ENCODE measurements around the gene LYRM7. TPM values are rescaled to one million over a fixed set of nuclear protein-coding genes. Genes with fewer than 3 reads are reported as not detected.
"Not testable (repeated sequence)": the region's sequence is repeated elsewhere in the genome, so short reads cannot be mapped to it uniquely, and the experiment has no call there.

The LYRM7 gene
- total RNA-seq, 1 experiment from 2014 or later: 12.1 TPM

- BruUV-seq (replicated peaks): no TSS peak
- in situ Hi-C loops (cut with HindIII; ENCODE audit: low pct_unique_long_range_greater_than_20kb, low sequenced_read_pairs): no loop called here
- H3K36me3 ChIP-seq (ENCODE audit: control insufficient read depth, insufficient read depth, low read length): no peaks in the 10 kb centered on the region; the same call in 1 of the 2 replicates
- H3K4me3 ChIP-seq (ENCODE audit: low read depth in 2 of 2, low read length in 2 of 2): no peak overlapping the region
- no peaks in the 10 kb centered on the region for H3K27me3 ChIP-seq (ENCODE audit: control insufficient read depth, insufficient read depth, low read length)
- POLR2A ChIA-PET: no interaction called here
- CTCF ChIA-PET: no interaction called here
- H3K9me3 ChIP-seq (ENCODE audit: control insufficient read depth, insufficient read depth, low read depth, low read length): no peaks in the 10 kb centered on the region
- no peak overlapping the region; the same call in 1 of the 2 replicates for H3K27ac ChIP-seq (ENCODE audit: low read length)
- intact Hi-C loops (cut with micrococcal nuclease; ENCODE audit: unreplicated experiment): no loop called here
- DNase-seq (ENCODE audit: low read depth, low spot score): peak; percentile 68
- ATAC-seq: no peak; the same call in 1 of the 2 replicates
- no peaks in the 10 kb centered on the region for H3K4me1 ChIP-seq (ENCODE audit: control insufficient read depth, insufficient read depth, low read length)
- TF ChIP-seq POLR2AphosphoS5 (IDR thresholded peaks at IDR 0.05; ENCODE audit: low read depth, low read length): no peak
These were observed 16.0 kb downstream of the LYRM7 start for GRCh38 chr5:131186561-131187256.

- ATAC-seq (no peak), DNase-seq (ENCODE audit: low read depth, low spot score) (no peak)
- CTCF ChIA-PET: no interaction called here
- in situ Hi-C loops (cut with HindIII; ENCODE audit: low pct_unique_long_range_greater_than_20kb, low sequenced_read_pairs) (no loop called here), intact Hi-C loops (cut with micrococcal nuclease; ENCODE audit: unreplicated experiment) (no loop called here)
- Histone ChIP-seq H3K36me3 (ENCODE audit: control insufficient read depth, insufficient read depth, low read length) (no peaks in the 10 kb centered on the region), H3K4me3 (ENCODE audit: low read depth in 2 of 2, low read length in 2 of 2) (no peak overlapping the region), H3K27me3 (ENCODE audit: control insufficient read depth, insufficient read depth, low read length) (no peaks in the 10 kb centered on the region), H3K27ac (ENCODE audit: low read length) (no peak overlapping the region), H3K4me1 (ENCODE audit: control insufficient read depth, insufficient read depth, low read length) (no peaks in the 10 kb centered on the region), H3K9me3 (ENCODE audit: control insufficient read depth, insufficient read depth, low read depth, low read length) (no peaks in the 10 kb centered on the region)
- TF ChIP-seq SIN3A (IDR thresholded peaks at IDR 0.05; ENCODE audit: borderline replicate concordance, insufficient read depth, low read depth, low read length): no peak
- no peak for TF ChIP-seq REST (IDR thresholded peaks at IDR 0.05; ENCODE audit: insufficient read depth in 1 of 2, low read depth in 2 of 2, low read length in 1 of 2)
- no peak for TF ChIP-seq CTCF (IDR thresholded peaks at IDR 0.05)
- TF ChIP-seq POLR2AphosphoS5 (IDR thresholded peaks at IDR 0.05; ENCODE audit: low read depth, low read length): no peak
- TF ChIP-seq TCF7L2 (IDR thresholded peaks at IDR 0.05; ENCODE audit: low read depth, low read length): no peak
- no TSS peak for BruUV-seq (replicated peaks)
- POLR2A ChIA-PET: no interaction called here
These were observed 22.4 kb downstream of the LYRM7 start for GRCh38 chr5:131193106-131193505.

GRCh38 chr5:131193897-131194296, 23.2 kb downstream of the LYRM7 start:
- POLR2A ChIA-PET; ATAC-seq; intact Hi-C loops (cut with micrococcal nuclease; ENCODE audit: unreplicated experiment); H3K4me1 ChIP-seq (ENCODE audit: control insufficient read depth, insufficient read depth, low read length); H3K9me3 ChIP-seq (ENCODE audit: control insufficient read depth, insufficient read depth, low read depth, low read length); DNase-seq (ENCODE audit: low read depth, low spot score); H3K27ac ChIP-seq (ENCODE audit: low read length); H3K4me3 ChIP-seq (ENCODE audit: low read depth in 2 of 2, low read length in 2 of 2); H3K36me3 ChIP-seq (ENCODE audit: control insufficient read depth, insufficient read depth, low read length); BruUV-seq (replicated peaks); in situ Hi-C loops (cut with HindIII; ENCODE audit: low pct_unique_long_range_greater_than_20kb, low sequenced_read_pairs); H3K27me3 ChIP-seq (ENCODE audit: control insufficient read depth, insufficient read depth, low read length); CTCF ChIA-PET: not testable (repeated sequence)

All from Panc1 (cell line).